ENCODE measurements around the gene DOK5.

DOK5 gene

GRCh38 chr20:54657268-54657826 is 182.0 kb downstream of the DOK5 start:
- DNase-seq (ENCODE audit: insufficient read length, low spot score) (no peak), FAIRE-seq (no peak)
- TF ChIP-seq POLR2A (IDR thresholded peaks at IDR 0.05; ENCODE audit: low read depth, low read length): no peak

GRCh38 chr20:54658525-54658924 is 183.1 kb downstream of the DOK5 start:
- FAIRE-seq (no peak), DNase-seq (ENCODE audit: insufficient read length, low spot score) (no peak)
- no peak for TF ChIP-seq POLR2A (IDR thresholded peaks at IDR 0.05; ENCODE audit: low read depth, low read length)

- FAIRE-seq (no peak), DNase-seq (ENCODE audit: insufficient read length, low spot score) (no peak)
- TF ChIP-seq POLR2A (IDR thresholded peaks at IDR 0.05; ENCODE audit: low read depth, low read length): no peak
These were observed 185.9 kb downstream of the DOK5 start for GRCh38 chr20:54661265-54661664.

GRCh38 chr20:54661880-54662465 is 186.6 kb downstream of the DOK5 start:
- no peak for DNase-seq (ENCODE audit: insufficient read length, low spot score)
- FAIRE-seq: no peak
- no peak for TF ChIP-seq POLR2A (IDR thresholded peaks at IDR 0.05; ENCODE audit: low read depth, low read length)

GRCh38 chr20:54665812-54666211 is 190.4 kb downstream of the DOK5 start:
- DNase-seq (ENCODE audit: insufficient read length, low spot score) (no peak), FAIRE-seq (no peak)
- no peak for TF ChIP-seq POLR2A (IDR thresholded peaks at IDR 0.05; ENCODE audit: low read depth, low read length)

- FAIRE-seq (no peak), DNase-seq (ENCODE audit: insufficient read length, low spot score) (peak; percentile 11)
- TF ChIP-seq POLR2A (IDR thresholded peaks at IDR 0.05; ENCODE audit: low read depth, low read length): no peak
These were observed 193.1 kb downstream of the DOK5 start for GRCh38 chr20:54668271-54669039.

GRCh38 chr20:54669040-54669363 is 193.6 kb downstream of the DOK5 start:
- FAIRE-seq: no peak
- DNase-seq (ENCODE audit: insufficient read length, low spot score): no peak
- TF ChIP-seq POLR2A (IDR thresholded peaks at IDR 0.05; ENCODE audit: low read depth, low read length): no peak

GRCh38 chr20:54678253-54678652 is 202.9 kb downstream of the DOK5 start:
- DNase-seq (ENCODE audit: insufficient read length, low spot score): no peak
- FAIRE-seq: no peak
- no peak for TF ChIP-seq POLR2A (IDR thresholded peaks at IDR 0.05; ENCODE audit: low read depth, low read length)

- TF ChIP-seq POLR2A (IDR thresholded peaks at IDR 0.05; ENCODE audit: low read depth, low read length): no peak
- no peak for DNase-seq (ENCODE audit: insufficient read length, low spot score)
- no peak for FAIRE-seq
These were observed 205.0 kb downstream of the DOK5 start for GRCh38 chr20:54680439-54680838.

- no peak for FAIRE-seq
- no peak for TF ChIP-seq POLR2A (IDR thresholded peaks at IDR 0.05; ENCODE audit: low read depth, low read length)
- peak; percentile 13 for DNase-seq (ENCODE audit: insufficient read length, low spot score)
These were observed 205.7 kb downstream of the DOK5 start for GRCh38 chr20:54680872-54681619.

- no peak for DNase-seq (ENCODE audit: insufficient read length, low spot score)
- TF ChIP-seq POLR2A (IDR thresholded peaks at IDR 0.05; ENCODE audit: low read depth, low read length): no peak
- no peak for FAIRE-seq
These were observed 206.5 kb downstream of the DOK5 start for GRCh38 chr20:54681869-54682268.

GRCh38 chr20:54688476-54688875 is 213.1 kb downstream of the DOK5 start:
- DNase-seq (ENCODE audit: insufficient read length, low spot score) (no peak), FAIRE-seq (no peak)
- no peak for TF ChIP-seq POLR2A (IDR thresholded peaks at IDR 0.05; ENCODE audit: low read depth, low read length)

- no peak for FAIRE-seq
- DNase-seq (ENCODE audit: insufficient read length, low spot score): no peak
- no peak for TF ChIP-seq POLR2A (IDR thresholded peaks at IDR 0.05; ENCODE audit: low read depth, low read length)
These were observed 214.9 kb downstream of the DOK5 start for GRCh38 chr20:54690323-54690722.

- DNase-seq (ENCODE audit: insufficient read length, low spot score) (no peak), FAIRE-seq (no peak)
- TF ChIP-seq POLR2A (IDR thresholded peaks at IDR 0.05; ENCODE audit: low read depth, low read length): no peak
These were observed 215.9 kb downstream of the DOK5 start for GRCh38 chr20:54691327-54691726.
